Cardiac muscle cell (in vitro differentiated cells and primary cell): Measurements from ENCODE around the gene PDZD11. TPM values are rescaled to one million over a fixed set of nuclear protein-coding genes. Genes with fewer than 3 reads are reported as not detected.
"Not testable (repeated sequence)": the region's sequence is repeated elsewhere in the genome, so short reads cannot be mapped to it uniquely, and the experiment has no call there.

Experiments used
- DNase-seq, 2 donors: peaks; one replicate each; pipeline versions ENCODE4 v3.0.0 to v3.0.0-alpha.2; 2010 to 2017; ENCODE audit warnings: low read depth in 1 of 2, low spot score in 1 of 2
- H3K27ac ChIP-seq: fragments of 200-600 bp; sonication (generic); 2 replicates; pipeline ENCODE4 v1.5.1; 2016
- H3K27me3 ChIP-seq: fragments of 200-600 bp; sonication (generic); 2 replicates; pipeline ENCODE4 v1.6.0; 2016; ENCODE audit warnings: control low read depth
- H3K36me3 ChIP-seq: fragments of 200-600 bp; sonication (generic); 2 replicates; pipeline ENCODE4 v1.5.1; 2016; ENCODE audit warnings: control low read depth
- H3K4me1 ChIP-seq: fragments of 200-600 bp; sonication (generic); 2 replicates; pipeline ENCODE4 v1.8.1; 2017; ENCODE audit warnings: low read depth, mild to moderate bottlenecking, mixed run types
- H3K4me3 ChIP-seq: fragments of 200-600 bp; sonication (generic); 2 replicates; pipeline ENCODE4 v1.5.1; 2016; ENCODE audit warnings: mild to moderate bottlenecking
- H3K9me3 ChIP-seq: fragments of 200-600 bp; sonication (generic); 2 replicates; pipeline ENCODE4 v1.5.1; 2017; ENCODE audit warnings: low read depth, mild to moderate bottlenecking, control low read depth
- polyA plus RNA-seq: library from polyadenylated mRNA; unstranded; fragments of >200 nt; fragmentation: Nextera tagmentation; extraction: Ambion mirVana; gene quantifications from 2 replicates; pipeline ENCODE4 v1.2.1, GENCODE V29; 2016
- total RNA-seq: library from RNA; depleted of rRNA; stranded (reverse); fragments of >200 nt; gene quantifications from 2 replicates; pipeline ENCODE4 v1.2.3, GENCODE V29; 2016
- TF ChIP-seq, protein P1 (sequence below): IDR thresholded peaks from 2 replicates; pipeline ENCODE4 v1.5.1; 2012; ENCODE audit warnings: low read depth, mild to moderate bottlenecking, low read length

PDZD11 gene
- total and polyA plus RNA-seq, 2 experiments from 2014 or later, result 26.3 to 75.8 TPM

DNA sequence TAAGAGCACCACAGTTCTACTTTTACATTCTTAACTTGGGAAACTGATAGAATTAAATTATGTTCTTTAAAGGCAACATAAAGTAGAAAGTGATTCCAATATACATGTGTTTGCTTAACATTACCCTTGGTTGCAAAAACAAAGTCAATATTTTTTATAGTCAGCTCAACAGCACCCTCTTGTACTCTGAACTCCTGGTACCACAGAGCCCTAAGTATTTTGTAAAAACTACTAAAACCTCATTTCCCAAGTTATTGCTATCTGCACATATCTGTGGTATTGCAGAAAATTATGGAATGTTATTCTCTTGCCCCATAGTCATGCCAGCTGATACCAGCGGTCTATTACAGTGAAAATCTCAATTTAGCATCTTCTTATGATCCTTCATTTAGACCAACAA, 3.1 kb upstream of the PDZD11 start:
- no peak overlapping the region for H3K4me3 ChIP-seq
- no peaks in the 10 kb centered on the region for H3K4me1 ChIP-seq
- H3K27me3 ChIP-seq, result no peaks in the 10 kb centered on the region
- no peaks in the 10 kb centered on the region for H3K36me3 ChIP-seq
- H3K27ac ChIP-seq, result no peak overlapping the region
- no peaks in the 10 kb centered on the region for H3K9me3 ChIP-seq
- TF ChIP-seq, protein P1, sequence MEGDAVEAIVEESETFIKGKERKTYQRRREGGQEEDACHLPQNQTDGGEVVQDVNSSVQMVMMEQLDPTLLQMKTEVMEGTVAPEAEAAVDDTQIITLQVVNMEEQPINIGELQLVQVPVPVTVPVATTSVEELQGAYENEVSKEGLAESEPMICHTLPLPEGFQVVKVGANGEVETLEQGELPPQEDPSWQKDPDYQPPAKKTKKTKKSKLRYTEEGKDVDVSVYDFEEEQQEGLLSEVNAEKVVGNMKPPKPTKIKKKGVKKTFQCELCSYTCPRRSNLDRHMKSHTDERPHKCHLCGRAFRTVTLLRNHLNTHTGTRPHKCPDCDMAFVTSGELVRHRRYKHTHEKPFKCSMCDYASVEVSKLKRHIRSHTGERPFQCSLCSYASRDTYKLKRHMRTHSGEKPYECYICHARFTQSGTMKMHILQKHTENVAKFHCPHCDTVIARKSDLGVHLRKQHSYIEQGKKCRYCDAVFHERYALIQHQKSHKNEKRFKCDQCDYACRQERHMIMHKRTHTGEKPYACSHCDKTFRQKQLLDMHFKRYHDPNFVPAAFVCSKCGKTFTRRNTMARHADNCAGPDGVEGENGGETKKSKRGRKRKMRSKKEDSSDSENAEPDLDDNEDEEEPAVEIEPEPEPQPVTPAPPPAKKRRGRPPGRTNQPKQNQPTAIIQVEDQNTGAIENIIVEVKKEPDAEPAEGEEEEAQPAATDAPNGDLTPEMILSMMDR, result peak; percentile 7
- DNase-seq, result peak in 1 of 2 donors; percentile 23

GRCh38 chrX:70289168-70289792, 447 bp downstream of the PDZD11 start:
- Histone ChIP-seq H3K4me3 (peak overlapping the region; percentile 49), H3K9me3 (no peaks in the 10 kb centered on the region), H3K4me1 (no peaks in the 10 kb centered on the region), H3K27ac (peak overlapping the region; percentile 50), H3K27me3 (no peaks in the 10 kb centered on the region), H3K36me3 (no peaks in the 10 kb centered on the region)
- no peak for DNase-seq
- TF ChIP-seq, protein P1, result no peak

DNA sequence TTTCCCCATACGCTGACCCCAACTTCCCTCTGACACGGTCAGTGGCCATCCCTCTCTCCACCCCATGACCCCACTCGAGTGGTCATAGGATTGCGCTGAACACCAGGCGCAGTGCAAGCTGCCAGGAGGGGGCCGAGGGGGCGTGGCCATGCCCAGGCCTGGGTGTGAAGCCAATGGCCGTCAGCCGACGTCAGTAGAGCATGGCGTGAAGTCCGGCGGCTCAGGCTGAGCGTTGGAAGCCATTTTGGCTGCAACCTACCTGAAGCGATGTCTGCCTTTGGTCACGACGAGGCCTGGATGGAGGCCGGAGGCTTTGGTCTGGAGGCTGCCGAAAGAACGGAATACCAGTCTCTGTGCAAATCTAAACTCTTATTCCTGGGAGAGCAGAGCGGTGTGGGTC, 7.8 kb downstream of the PDZD11 start, which contains the start of gene RAB41:
RAB41 (plus strand) TSS at position 222 of the 400 bp plus-strand sequence; CDS start at position 268, 46 bp downstream.
- no peaks in the 10 kb centered on the region for H3K4me1 ChIP-seq
- H3K9me3 ChIP-seq, result no peaks in the 10 kb centered on the region
- H3K27me3 ChIP-seq, result no peaks in the 10 kb centered on the region
- TF ChIP-seq, protein P1, result no peak
- no peak within 1 kb of the TSS for H3K27ac ChIP-seq
- no peak within 1 kb of the TSS for H3K4me3 ChIP-seq
- H3K36me3 ChIP-seq, result no peaks in the 10 kb centered on the region
- DNase-seq, result no peak

- Histone ChIP-seq H3K4me3 (no peak overlapping the region), H3K9me3 (no peaks in the 10 kb centered on the region), H3K27me3 (no peaks in the 10 kb centered on the region), H3K4me1 (no peaks in the 10 kb centered on the region), H3K36me3 (no peaks in the 10 kb centered on the region), H3K27ac (no peak overlapping the region)
- DNase-seq, result no peak
- TF ChIP-seq, protein P1, result no peak
Observed at GRCh38 chrX:70280573-70280972, 9.2 kb downstream of the PDZD11 start.

DNA sequence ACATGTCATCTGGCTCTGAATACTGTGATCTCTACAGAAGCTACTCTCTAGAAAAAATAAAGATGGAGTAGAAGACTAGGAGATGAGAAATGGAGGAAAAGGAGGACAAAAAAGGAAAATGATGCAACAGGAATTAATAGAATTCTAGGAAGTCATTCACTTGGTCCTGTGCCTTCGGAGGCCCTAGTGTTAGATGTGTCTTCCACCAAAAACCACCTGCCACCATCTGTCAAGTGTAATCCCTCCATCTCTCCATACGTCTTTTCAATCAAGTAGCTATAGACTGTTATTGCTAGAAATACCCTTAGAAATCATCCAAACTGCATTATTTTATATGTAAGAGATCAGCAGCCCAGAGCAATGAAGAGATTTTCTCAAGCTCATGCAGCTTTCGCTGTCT, 10.6 kb downstream of the PDZD11 start:
- Histone ChIP-seq H3K4me3 (no peak overlapping the region), H3K27me3 (no peaks in the 10 kb centered on the region), H3K4me1 (no peaks in the 10 kb centered on the region), H3K9me3 (no peaks in the 10 kb centered on the region), H3K27ac (no peak overlapping the region), H3K36me3 (no peaks in the 10 kb centered on the region)
- TF ChIP-seq, protein P1, result no peak
- DNase-seq, result no peak

- not testable (repeated sequence) for H3K9me3 ChIP-seq, H3K27me3 ChIP-seq, H3K4me1 ChIP-seq, H3K36me3 ChIP-seq, DNase-seq, H3K4me3 ChIP-seq, H3K27ac ChIP-seq
Observed at GRCh38 chrX:70274029-70274428, 15.7 kb downstream of the PDZD11 start.
